GM12878 (cell line): ENCODE data around the gene DTX3.

Experiments
- CTCF ChIP-seq, 3 experiments: IDR thresholded peaks in 2 of 3; conservative IDR thresholded peaks in 1 of 3; 2 replicates each; pipeline ENCODE4 v1.5.1; 2011; ENCODE audit warnings: low read depth in 3 of 3, low read length in 3 of 3, mild to moderate bottlenecking in 3 of 3, control low read depth in 2 of 3, moderate library complexity in 2 of 3, inconsistent platforms in 1 of 3, mixed read lengths in 1 of 3; ENCODE audit not compliant: control insufficient read depth in 2 of 3, insufficient read depth in 1 of 3; ENCODE audit errors: extremely low read depth in 1 of 3
- NR2C2 ChIP-seq: IDR thresholded peaks from 2 replicates; pipeline ENCODE4 v1.6.1; 2011; ENCODE audit warnings: borderline replicate concordance, low read depth; ENCODE audit not compliant: control insufficient read depth, insufficient read length
- NRF1 ChIP-seq: conservative IDR thresholded peaks from 2 replicates; pipeline ENCODE4 v1.6.1; 2011; ENCODE audit warnings: mild to moderate bottlenecking, low read depth, low read length, improper control_type of control experiment
- RAD21 ChIP-seq: IDR thresholded peaks from 2 replicates; pipeline ENCODE4 v1.6.1; 2011; ENCODE audit warnings: mild to moderate bottlenecking, low read depth, low read length, moderate library complexity; ENCODE audit not compliant: insufficient read depth
- TF ChIP-seq, protein P1 (sequence below): IDR thresholded peaks from 2 replicates; pipeline ENCODE4 v1.6.1; 2011; ENCODE audit warnings: borderline replicate concordance, low read depth, mild to moderate bottlenecking, moderate library complexity, mixed read lengths, low read length; ENCODE audit not compliant: insufficient read depth; ENCODE audit errors: extremely low read length

- no peak for TF ChIP-seq NR2C2
- no peak for TF ChIP-seq RAD21
- TF ChIP-seq, protein P1, sequence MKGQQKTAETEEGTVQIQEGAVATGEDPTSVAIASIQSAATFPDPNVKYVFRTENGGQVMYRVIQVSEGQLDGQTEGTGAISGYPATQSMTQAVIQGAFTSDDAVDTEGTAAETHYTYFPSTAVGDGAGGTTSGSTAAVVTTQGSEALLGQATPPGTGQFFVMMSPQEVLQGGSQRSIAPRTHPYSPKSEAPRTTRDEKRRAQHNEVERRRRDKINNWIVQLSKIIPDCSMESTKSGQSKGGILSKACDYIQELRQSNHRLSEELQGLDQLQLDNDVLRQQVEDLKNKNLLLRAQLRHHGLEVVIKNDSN, result no peak
- no peak for TF ChIP-seq CTCF (IDR thresholded peaks at IDR 0.05 in 2 of 3, conservative IDR thresholded peaks at IDR 0.05 in 1 of 3; ENCODE audit: control insufficient read depth in 2 of 3, extremely low read depth in 1 of 3, insufficient read depth in 1 of 3, low read depth in 3 of 3, low read length in 3 of 3)
- no peak for TF ChIP-seq NRF1
Measured at GRCh38 chr12:57574795-57575194, 29.8 kb upstream of the DTX3 start.
